Activated T-helper 1 cell treated with Interleukin-2 at 50 U/mL for 16 hours (primary cell): ENCODE results near the gene RIPK3.
A peak's percentile ranks its signal among the peaks of the same experiment; 100 is the strongest.
"Not testable (repeated sequence)": the region's sequence is repeated elsewhere in the genome, so short reads cannot be mapped to it uniquely, and the experiment has no call there.

Experiments
- DNase-seq: peaks from one replicate; pipeline ENCODE4 v3.0.0-alpha.2; 2020; ENCODE audit warnings: low read depth

RIPK3 gene

GRCh38 chr14:24339284-24340151 is at the start of gene RIPK3:
Gene RIPK3, minus strand, starts transcription at chr14:24339991. Its CDS starts 165 bp downstream, at chr14:24339826.
- DNase-seq = peak; percentile 51

- DNase-seq = no peak
These were observed 49.5 kb upstream of the RIPK3 start for GRCh38 chr14:24389226-24389848.

GRCh38 chr14:24388474-24389179 is 48.8 kb upstream of the RIPK3 start:
- DNase-seq = no peak

GRCh38 chr14:24387579-24387978 is 47.8 kb upstream of the RIPK3 start:
- not testable (repeated sequence) for DNase-seq

GRCh38 chr14:24387009-24387345 is 47.2 kb upstream of the RIPK3 start:
- no peak for DNase-seq

- no peak for DNase-seq
These were observed 45.7 kb upstream of the RIPK3 start for GRCh38 chr14:24385524-24385923.

GRCh38 chr14:24384169-24384568 is 44.4 kb upstream of the RIPK3 start:
- no peak for DNase-seq

GRCh38 chr14:24382064-24382371 is 42.2 kb upstream of the RIPK3 start:
- no peak for DNase-seq

- DNase-seq = no peak
These were observed 41.7 kb upstream of the RIPK3 start for GRCh38 chr14:24381363-24382063.

- no peak for DNase-seq
These were observed 40.3 kb upstream of the RIPK3 start for GRCh38 chr14:24379907-24380730.

GRCh38 chr14:24378981-24379906 is 39.5 kb upstream of the RIPK3 start:
- DNase-seq = no peak

GRCh38 chr14:24378327-24378726 is 38.5 kb upstream of the RIPK3 start:
- DNase-seq = no peak

GRCh38 chr14:24377657-24378056 is 37.9 kb upstream of the RIPK3 start:
- no peak for DNase-seq

GRCh38 chr14:24377126-24377525 is 37.3 kb upstream of the RIPK3 start:
- no peak for DNase-seq

GRCh38 chr14:24376448-24377070 is 36.8 kb upstream of the RIPK3 start:
- no peak for DNase-seq

- DNase-seq = no peak
These were observed 33.1 kb upstream of the RIPK3 start for GRCh38 chr14:24372701-24373416.

- not testable (repeated sequence) for DNase-seq
These were observed 31.8 kb upstream of the RIPK3 start for GRCh38 chr14:24371605-24372004.

- DNase-seq = no peak
These were observed 31.0 kb upstream of the RIPK3 start for GRCh38 chr14:24370748-24371147.
